SIG-M5 treated with dmso at 0.1 percent for 504 hours (cell line): ENCODE data around the gene RIC3.
A peak's percentile ranks its signal among the peaks of the same experiment; 100 is the strongest.
"Not testable (repeated sequence)": the region's sequence is repeated elsewhere in the genome, so short reads cannot be mapped to it uniquely, and the experiment has no call there.

Experiments
- DNase-seq: peaks from one replicate; lab custom pipeline; 2025; ENCODE audit not compliant: unreplicated experiment; lab: John Stamatoyannopoulos, UW

The RIC3 gene

DNA sequence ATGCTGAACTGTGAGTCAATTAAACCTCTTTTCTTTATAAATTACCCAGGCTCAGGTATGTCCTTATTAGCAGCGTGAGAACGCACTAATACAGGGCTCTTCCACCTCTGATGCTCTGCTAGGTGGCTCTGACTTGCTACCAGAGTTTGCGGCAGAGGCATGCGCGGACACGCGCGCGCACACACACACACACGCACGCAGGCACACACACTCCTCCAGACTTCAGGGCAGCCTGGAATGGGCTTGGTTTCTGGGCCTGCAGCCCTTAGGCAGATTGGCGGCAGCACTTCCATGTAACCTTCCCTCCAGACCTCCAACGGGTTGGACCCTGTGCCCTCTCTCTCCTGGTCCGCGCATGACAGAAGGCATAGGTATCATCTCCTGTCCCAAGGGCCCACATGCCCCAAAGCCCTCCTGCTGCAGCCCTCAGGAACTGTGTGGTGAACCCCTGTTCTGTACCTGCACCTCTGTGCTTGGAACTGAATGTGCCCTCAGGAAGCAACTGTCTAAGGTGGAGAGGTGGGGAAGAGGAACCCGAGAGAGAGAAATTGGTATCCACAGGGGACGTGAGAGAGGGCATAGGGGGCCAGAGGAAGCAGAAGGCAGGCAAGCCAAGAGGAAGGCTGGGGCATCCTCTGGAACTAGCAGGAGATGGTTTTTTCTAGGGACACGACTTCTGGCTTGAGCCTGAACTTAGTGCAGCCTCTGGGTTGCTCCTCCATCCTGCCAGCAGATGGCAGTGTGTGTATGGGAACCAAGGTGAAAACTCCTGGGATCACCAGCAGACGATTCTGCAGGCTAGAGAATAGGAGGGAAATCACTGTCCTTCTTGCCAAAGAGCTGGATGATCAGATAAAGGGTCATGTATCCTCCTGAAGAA is 23.4 kb upstream of the RIC3 start:
- peak; percentile 21 for DNase-seq

DNA sequence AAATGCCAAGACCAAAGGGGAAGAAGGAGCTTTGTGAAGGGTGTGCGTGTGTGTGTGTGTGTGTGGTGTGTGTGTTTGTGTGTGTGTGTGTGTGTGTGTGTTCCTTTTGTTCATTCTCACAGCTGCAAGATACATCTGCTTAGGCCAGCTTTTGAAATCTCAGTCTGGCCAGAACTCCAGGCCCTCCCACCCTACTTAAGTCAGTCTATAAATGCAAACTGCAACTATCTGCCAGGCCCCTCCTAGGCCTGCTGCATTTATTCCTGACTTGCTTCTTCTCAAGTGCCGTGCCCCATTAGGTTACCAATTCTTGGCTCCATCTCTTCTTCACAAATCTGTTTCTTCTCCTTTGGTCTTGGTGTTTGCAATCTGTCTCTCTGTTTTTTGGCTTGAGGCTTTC is 21.6 kb upstream of the RIC3 start:
- DNase-seq = no peak

GRCh38 chr11:8186429-8186828 is 17.6 kb upstream of the RIC3 start:
- DNase-seq = no peak

- no peak for DNase-seq
Observed at GRCh38 chr11:8183111-8183510, 14.3 kb upstream of the RIC3 start.

DNA sequence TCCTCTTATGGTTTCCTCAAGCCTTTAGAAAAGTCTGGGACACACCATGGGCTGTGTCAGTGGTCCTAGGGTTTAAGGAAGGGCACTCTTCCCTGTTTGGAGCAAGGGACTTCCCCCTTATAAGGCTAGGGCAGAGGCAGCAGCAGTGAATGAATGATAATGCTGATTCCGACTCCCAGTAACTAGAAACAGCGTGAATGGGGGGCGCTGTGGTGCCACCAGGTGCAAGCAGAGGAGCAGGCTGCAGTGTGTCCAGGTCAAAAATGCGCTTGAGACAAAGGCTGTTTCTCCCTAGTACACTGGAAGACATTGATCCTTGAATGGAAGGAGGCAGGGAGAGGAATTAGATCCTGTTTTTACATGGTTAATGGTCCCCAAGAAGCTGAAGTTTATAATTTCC is 11.6 kb upstream of the RIC3 start:
- DNase-seq = no peak

GRCh38 chr11:8178297-8178696 is 9.5 kb upstream of the RIC3 start:
- no peak for DNase-seq

DNA sequence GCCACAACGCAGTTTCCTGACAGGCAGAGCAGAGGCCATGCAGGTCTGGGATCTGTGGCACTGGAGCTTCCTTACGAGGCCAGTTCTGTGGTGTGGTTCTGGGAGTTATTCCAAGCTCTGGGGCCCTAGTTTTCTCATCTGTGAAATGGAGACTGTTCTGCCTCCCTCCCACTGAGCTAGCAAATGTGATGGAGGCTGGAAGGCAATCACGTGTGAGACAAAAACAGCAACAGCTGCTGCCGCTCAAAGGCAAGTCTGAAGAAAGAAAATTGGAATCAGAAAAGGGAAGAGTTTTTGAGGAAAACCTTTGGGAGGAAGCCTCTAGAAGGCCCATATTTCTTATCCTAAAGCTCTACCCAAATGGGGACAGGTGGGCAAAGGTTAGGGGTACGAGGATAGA is 8.3 kb upstream of the RIC3 start:
- DNase-seq = no peak

DNA sequence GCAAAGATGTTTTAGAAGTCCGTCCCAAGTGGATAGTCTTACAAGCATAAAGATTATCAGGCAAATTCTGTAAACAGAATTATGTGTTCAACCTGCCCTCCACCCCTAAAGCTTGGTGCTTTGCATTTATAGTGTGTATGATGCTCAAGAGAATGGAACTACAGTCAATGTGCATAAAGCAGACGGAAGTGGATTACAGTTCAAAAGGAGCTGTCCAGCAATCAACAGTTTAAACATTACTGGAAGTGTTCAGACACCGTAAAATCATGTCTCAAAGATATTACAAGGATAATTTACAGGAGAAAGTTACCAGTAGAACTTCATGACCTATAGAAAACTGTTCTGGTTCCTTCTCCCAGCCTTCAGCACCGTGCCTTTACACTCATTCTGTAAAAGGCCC is 1.0 kb downstream of the RIC3 start:
- DNase-seq = no peak

GRCh38 chr11:8164746-8165145 is 4.1 kb downstream of the RIC3 start:
- DNase-seq = no peak

DNA sequence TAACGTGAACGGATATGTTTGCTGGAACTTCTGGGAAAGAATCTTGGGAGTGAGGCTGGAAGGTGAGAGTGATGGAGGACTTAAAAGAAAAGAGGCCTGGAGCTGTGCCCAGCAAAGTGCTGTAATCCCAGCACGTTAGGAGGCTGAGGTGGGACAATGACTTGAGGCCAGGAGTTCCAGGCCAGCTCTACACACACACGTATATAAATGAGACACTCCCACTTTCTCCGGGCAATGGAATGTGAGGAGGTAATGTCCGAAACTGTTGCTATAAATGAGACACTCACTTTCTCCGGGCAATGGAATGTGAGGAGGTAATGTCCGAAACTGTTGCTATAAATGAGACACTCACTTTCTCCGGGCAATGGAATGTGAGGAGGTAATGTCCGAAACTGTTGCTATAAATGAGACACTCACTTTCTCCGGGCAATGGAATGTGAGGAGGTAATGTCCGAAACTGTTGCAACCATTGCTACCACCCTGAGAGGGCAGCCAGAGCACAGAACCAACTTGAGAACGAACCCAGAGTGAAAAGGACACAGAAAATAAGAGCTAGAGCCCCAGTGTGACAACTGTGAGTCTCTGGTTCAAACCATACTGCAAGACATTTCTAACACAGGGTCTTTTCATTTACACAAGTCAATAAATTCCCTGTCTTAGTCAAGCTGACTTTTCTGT is 7.1 kb downstream of the RIC3 start:
- not testable (repeated sequence) for DNase-seq

- DNase-seq = no peak
Observed at GRCh38 chr11:8156877-8157276, 11.9 kb downstream of the RIC3 start.

GRCh38 chr11:8149726-8150125 is 19.1 kb downstream of the RIC3 start:
- no peak for DNase-seq

DNA sequence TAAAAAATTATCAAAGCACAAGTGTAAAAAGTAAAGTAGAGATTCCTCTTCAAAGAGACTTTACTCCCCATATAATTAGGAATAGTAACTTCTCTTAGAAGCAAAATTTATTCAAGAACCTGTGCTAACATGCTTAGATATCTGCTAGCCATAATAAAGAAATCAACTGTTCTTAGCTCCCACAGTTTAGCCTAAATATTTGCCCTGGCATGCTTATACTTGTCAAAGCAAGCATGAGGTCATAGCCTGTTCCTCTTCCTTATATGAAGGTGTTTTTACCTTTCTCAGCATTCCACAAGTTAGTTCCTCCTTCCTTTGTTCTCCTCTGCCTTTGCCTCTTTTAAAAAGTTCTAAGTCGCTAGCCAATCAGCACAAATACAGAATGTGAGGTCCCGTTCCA is 30.3 kb downstream of the RIC3 start:
- DNase-seq = no peak

DNA sequence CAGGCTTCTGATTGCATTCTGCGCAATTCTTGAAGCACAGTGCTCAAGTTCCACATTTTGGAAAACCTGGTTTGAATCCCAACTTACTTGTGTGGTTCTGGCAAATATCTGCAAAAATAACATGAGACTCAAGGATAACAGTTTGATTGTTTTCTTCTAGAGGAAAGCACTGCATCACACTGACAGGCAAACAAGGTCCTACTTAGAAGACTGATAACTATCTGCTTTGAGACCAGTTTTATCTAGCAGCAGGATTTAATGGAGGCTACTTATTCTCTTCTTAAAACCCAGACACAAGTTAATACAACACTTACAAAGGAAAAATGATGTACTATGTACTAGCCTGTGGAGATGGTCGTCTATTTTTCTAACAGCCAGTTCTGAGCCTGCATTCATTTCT is 41.4 kb downstream of the RIC3 start:
- no peak for DNase-seq

DNA sequence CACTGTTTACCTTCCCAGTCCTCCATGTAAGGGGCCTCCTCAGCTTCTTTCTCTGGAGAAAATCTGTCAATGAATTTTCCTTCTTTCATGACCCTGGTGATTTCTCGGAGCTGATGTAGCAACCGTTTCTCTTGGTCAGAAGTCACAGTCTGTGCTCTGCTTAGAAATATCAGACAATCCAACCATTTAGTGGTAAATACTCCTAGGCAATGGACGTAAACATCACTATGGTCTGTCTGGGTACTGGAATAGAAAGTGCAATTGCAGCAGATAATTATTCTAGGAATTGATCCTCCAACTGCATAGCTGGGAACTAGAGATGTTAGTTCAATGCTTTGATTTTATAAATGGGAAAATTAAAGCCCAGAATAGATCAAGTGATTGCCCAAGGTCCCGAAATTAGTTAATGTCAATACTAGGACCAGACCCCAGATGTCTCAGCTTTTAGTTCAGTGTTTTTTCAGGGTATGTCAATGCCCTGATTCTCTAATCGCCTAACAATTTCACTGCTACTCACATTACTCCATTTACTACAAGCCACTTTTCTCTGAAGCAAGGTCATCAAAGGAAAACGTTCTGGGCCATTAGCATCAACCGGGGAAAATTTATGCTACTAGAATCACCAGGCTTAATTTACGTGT is 42.1 kb downstream of the RIC3 start:
- DNase-seq = no peak

DNA sequence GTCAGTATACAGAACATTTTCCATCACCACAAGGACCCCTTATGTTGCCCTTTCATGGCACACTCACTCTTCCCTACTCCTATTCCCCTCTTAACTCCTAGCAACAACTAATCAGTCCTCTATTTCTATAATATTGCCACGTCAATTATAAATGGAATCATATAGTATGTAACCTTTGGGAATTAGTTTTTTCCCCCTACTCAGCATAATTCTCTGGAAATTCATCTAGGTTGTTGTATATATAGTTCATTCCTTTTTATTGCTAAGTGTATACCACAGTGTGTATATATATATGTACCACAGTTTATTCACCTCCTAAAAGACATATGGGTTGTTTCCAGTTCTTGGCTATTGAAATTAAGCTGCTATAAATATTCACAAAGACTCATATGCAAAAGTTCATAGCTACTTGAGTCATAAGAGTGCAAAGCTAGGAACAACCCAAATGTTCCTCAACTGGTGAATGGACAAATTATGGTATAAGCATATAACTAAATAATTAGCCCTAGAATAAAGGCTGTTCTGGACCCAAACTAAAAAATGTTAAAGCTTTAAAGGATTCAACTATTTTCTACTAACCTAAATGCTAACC is 46.6 kb downstream of the RIC3 start:
- DNase-seq = no peak

GRCh38 chr11:8111636-8112035 is 57.2 kb downstream of the RIC3 start:
- DNase-seq = no peak

GRCh38 chr11:8110396-8110795 is 58.4 kb downstream of the RIC3 start:
- DNase-seq = no peak

DNA sequence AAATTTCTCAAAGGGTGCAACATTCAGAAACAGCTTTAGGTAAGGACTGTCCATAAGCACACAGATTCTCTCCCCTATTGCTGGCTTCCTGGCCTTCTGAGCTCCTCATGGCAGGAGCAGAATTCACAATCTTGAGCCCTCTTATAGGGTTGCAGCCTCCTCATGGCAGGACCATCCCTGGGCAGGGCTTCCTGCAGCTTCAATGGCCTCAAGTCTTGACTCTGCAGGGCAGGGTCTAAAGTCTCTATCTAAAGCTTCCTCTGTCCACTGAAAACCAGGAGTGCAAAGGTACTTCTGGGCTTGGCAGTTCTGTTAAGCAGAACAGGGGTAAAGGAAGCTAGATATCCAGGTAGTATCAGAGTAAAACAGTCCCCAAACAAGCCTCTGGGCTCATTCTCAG is 59.1 kb downstream of the RIC3 start:
- DNase-seq = no peak

DNA sequence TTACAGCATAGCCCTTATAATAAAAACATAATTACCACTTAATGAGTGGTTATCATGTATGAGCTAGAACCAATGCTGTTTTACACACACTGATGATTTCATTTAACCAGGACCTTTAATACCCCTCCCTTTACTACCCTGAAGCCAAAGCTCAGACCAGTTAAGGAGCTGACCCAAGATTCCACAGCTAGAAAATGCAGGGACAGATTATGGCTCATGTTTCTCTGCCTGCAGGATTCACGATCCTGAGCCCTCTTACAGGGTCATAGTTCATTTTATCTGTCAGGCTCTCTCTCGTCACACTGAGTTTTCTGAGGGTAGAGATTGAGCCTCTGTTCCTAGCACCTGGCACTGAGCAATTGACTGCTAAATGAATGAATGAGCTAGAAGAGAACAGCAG is 60.4 kb downstream of the RIC3 start:
- DNase-seq = no peak

- DNase-seq = no peak
Observed at GRCh38 chr11:8107642-8108041, 61.2 kb downstream of the RIC3 start.

DNA sequence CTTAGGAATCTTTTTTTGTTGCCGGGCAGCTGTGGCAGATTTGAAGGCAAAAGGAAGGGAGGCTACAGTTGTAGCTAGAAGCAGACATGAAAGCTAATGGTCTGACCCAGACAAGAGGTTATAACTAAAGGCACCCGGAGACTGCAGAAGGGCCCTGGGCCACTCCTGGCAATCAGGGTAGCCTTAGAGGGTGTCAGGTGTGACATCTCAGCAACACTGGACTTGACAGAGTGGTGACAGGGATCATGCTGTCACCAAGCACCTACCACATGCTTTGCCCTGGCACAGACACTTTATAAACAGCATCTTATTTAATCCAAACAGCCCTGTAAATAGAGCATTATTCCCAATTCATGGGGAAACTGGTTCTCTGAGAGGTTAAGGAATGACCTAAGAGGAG is 62.1 kb downstream of the RIC3 start:
- DNase-seq = no peak
